HG03045 (cell line): ENCODE measurements around the gene LENG9.
A peak's percentile ranks its signal among the peaks of the same experiment; 100 is the strongest.
"Not testable (repeated sequence)": the region's sequence is repeated elsewhere in the genome, so short reads cannot be mapped to it uniquely, and the experiment has no call there.

Experiments used
- ATAC-seq: cut with Tn5 transposase; IDR thresholded peaks from one replicate; pipeline ENCODE4 v1.9.1; 2021; ENCODE audit warnings: mild to moderate bottlenecking, moderate library complexity; ENCODE audit not compliant: unreplicated experiment

Gene LENG9

GRCh38 chr19:54480051-54480450, 16.5 kb upstream of the LENG9 start:
- no peak for ATAC-seq

GRCh38 chr19:54478677-54479266, 15.2 kb upstream of the LENG9 start:
- no peak for ATAC-seq

GRCh38 chr19:54477650-54478049, 14.1 kb upstream of the LENG9 start:
- ATAC-seq, result no peak

- no peak for ATAC-seq
These were observed 12.1 kb upstream of the LENG9 start for GRCh38 chr19:54475706-54476105.

GRCh38 chr19:54473892-54474372, 10.4 kb upstream of the LENG9 start:
- no peak for ATAC-seq

GRCh38 chr19:54473071-54473891, 9.7 kb upstream of the LENG9 start, which contains the start of gene CDC42EP5:
Gene CDC42EP5, minus strand, starts transcription at chr19:54473296. Its CDS starts 7,749 bp downstream, at chr19:54465547.
- no peak for ATAC-seq

- ATAC-seq, result no peak
These were observed 7.6 kb upstream of the LENG9 start for GRCh38 chr19:54470991-54471782.

GRCh38 chr19:54470276-54470887, 6.8 kb upstream of the LENG9 start:
- no peak for ATAC-seq

GRCh38 chr19:54469496-54469934, 5.9 kb upstream of the LENG9 start:
- ATAC-seq, result no peak

GRCh38 chr19:54466110-54466480, 2.5 kb upstream of the LENG9 start:
- ATAC-seq, result not testable (repeated sequence)

- no peak for ATAC-seq
These were observed 2.0 kb upstream of the LENG9 start for GRCh38 chr19:54465426-54466109.

GRCh38 chr19:54464630-54465425, 1.2 kb upstream of the LENG9 start:
- peak; percentile 39 for ATAC-seq

- peak; percentile 40 for ATAC-seq
These were observed 559 bp upstream of the LENG9 start for GRCh38 chr19:54464044-54464629.

GRCh38 chr19:54462655-54463530, 685 bp downstream of the LENG9 start:
- peak; percentile 13 for ATAC-seq

- no peak for ATAC-seq
These were observed 1.4 kb downstream of the LENG9 start for GRCh38 chr19:54462047-54462654.

GRCh38 chr19:54461613-54462012, 2.0 kb downstream of the LENG9 start:
- no peak for ATAC-seq

- ATAC-seq, result no peak
These were observed 2.4 kb downstream of the LENG9 start for GRCh38 chr19:54461210-54461609.
